H1 (cell line): ENCODE measurements around the gene ARHGEF1. TPM values are rescaled to one million over a fixed set of nuclear protein-coding genes. Genes with fewer than 3 reads are reported as not detected.

ENCODE experiments used
- CTCF ChIA-PET: fragments of 300-600 bp; sonication (Branson Sonifier 250); formaldehyde crosslinking; loops from one replicate; lab custom pipeline; 2021; ENCODE audit not compliant: partially characterized antibody; lab: Charles Lee
- POLR2A ChIA-PET: fragments of 300-600 bp; sonication (Branson Sonifier 250); formaldehyde crosslinking; loops from one replicate; lab custom pipeline; 2021; ENCODE audit warnings: inconsistent platforms; ENCODE audit not compliant: partially characterized antibody; lab: Charles Lee
- DNase-seq, 2 experiments: peaks; one replicate each; pipeline versions ENCODE4 v3.0.0 to v3.0.0-alpha.2; 2010 to 2022; ENCODE audit warnings: low spot score in 2 of 2, low read depth in 1 of 2, mixed read lengths in 1 of 2
- FAIRE-seq: peaks from 2 replicates; lab custom pipeline; 2011; peaks lifted over from hg19 to GRCh38; lab: Jason Lieb, UNC
- H2AFZ ChIP-seq: 2 replicates; pipeline ENCODE4 v1.8.1; 2012; ENCODE audit warnings: low read length, inconsistent platforms
- H2AK5ac ChIP-seq: 2 replicates; pipeline ENCODE4 v1.6.1; 2013; ENCODE audit warnings: low read depth, low read length
- H2BK120ac ChIP-seq: replicated peaks from 2 replicates; pipeline ENCODE3; 2013; ENCODE audit warnings: low read depth, low read length, inconsistent platforms
- H2BK12ac ChIP-seq: 2 replicates; pipeline ENCODE4 v1.6.1; 2013; ENCODE audit warnings: low read depth, low read length
- H2BK15ac ChIP-seq: 2 replicates; pipeline ENCODE4 v1.6.1; 2013; ENCODE audit warnings: low read length
- H2BK20ac ChIP-seq: 2 replicates; pipeline ENCODE4 v1.6.1; 2013; ENCODE audit warnings: low read length
- H2BK5ac ChIP-seq: 2 replicates; pipeline ENCODE4 v1.6.1; 2013; ENCODE audit warnings: low read depth, low read length
- H3K14ac ChIP-seq: 2 replicates; pipeline ENCODE4 v1.6.1; 2013; ENCODE audit warnings: inconsistent platforms; ENCODE audit not compliant: insufficient read length
- H3K18ac ChIP-seq: 2 replicates; pipeline ENCODE4 v1.6.1; 2013; ENCODE audit warnings: low read length; ENCODE audit errors: extremely low read depth
- H3K23ac ChIP-seq: 2 replicates; pipeline ENCODE4 v1.6.1; 2013; ENCODE audit warnings: inconsistent platforms; ENCODE audit not compliant: insufficient read length
- H3K23me2 ChIP-seq: 2 replicates; pipeline ENCODE4 v1.6.1; 2013; ENCODE audit warnings: low read depth, low read length
- H3K27ac ChIP-seq: 2 replicates; pipeline ENCODE4 v1.6.1; 2011; ENCODE audit warnings: low read depth, low read length, inconsistent platforms
- H3K27me3 ChIP-seq, 4 experiments: replicated peaks in 1 of 4; 1 replicate in 1 of 4; 2 replicates in 3 of 4; pipeline versions ENCODE4 v1.6.1 to v1.8.1; 2011 to 2013; ENCODE audit warnings: low read length in 3 of 4, mild to moderate bottlenecking in 3 of 4, inconsistent platforms in 2 of 4, mixed read lengths in 2 of 4, moderate library complexity in 1 of 4; ENCODE audit not compliant: control insufficient read depth in 3 of 4, insufficient read depth in 3 of 4; ENCODE audit errors: extremely low read depth in 1 of 4
- H3K36me3 ChIP-seq, 4 experiments: 2 replicates each; pipeline versions ENCODE4 v1.6.1 to v1.8.1; 2011 to 2013; ENCODE audit warnings: mild to moderate bottlenecking in 4 of 4, low read length in 3 of 4, moderate library complexity in 2 of 4, control low read depth in 1 of 4, inconsistent platforms in 1 of 4; ENCODE audit not compliant: insufficient read depth in 4 of 4, control insufficient read depth in 2 of 4
- H3K4ac ChIP-seq: replicated peaks from 2 replicates; pipeline ENCODE3; 2013; ENCODE audit warnings: low read length, low read depth, mixed read lengths, inconsistent platforms; ENCODE audit not compliant: insufficient read length
- H3K4me1 ChIP-seq, 4 experiments: replicated peaks in 1 of 4; 1 replicate in 1 of 4; 2 replicates in 3 of 4; pipeline versions ENCODE4 v1.6.1 to v1.8.1; 2011 to 2013; ENCODE audit warnings: low read length in 3 of 4, inconsistent platforms in 2 of 4, mixed read lengths in 1 of 4; ENCODE audit not compliant: insufficient read depth in 4 of 4, control insufficient read depth in 3 of 4
- H3K4me2 ChIP-seq, 2 experiments: 2 replicates each; pipeline versions ENCODE4 v1.6.1 to v1.8.1; 2011 to 2013; ENCODE audit warnings: low read depth in 2 of 2, low read length in 2 of 2, control low read depth in 1 of 2, inconsistent platforms in 1 of 2, mild to moderate bottlenecking in 1 of 2; ENCODE audit not compliant: insufficient read depth in 1 of 2
- H3K4me3 ChIP-seq, 4 experiments: fragments of 200-600, 300-600 bp in 1 of 4; sonication (generic), shearing (Covaris generic), sonication (Bioruptor Twin) in 1 of 4; 2 replicates each; pipeline versions ENCODE4 v1.5.1 to v1.8.1; 2011 to 2016; ENCODE audit warnings: low read length in 4 of 4, low read depth in 3 of 4, control low read depth in 2 of 4, inconsistent platforms in 2 of 4, mild to moderate bottlenecking in 2 of 4, mixed read lengths in 1 of 4, moderate library complexity in 1 of 4; ENCODE audit not compliant: insufficient read depth in 2 of 4; ENCODE audit errors: extremely low read depth in 1 of 4
- H3K56ac ChIP-seq: replicated peaks from 2 replicates; pipeline ENCODE3; 2013; ENCODE audit warnings: low read depth, mild to moderate bottlenecking, mixed read lengths, low read length, inconsistent platforms; ENCODE audit not compliant: insufficient read length
- H3K79me1 ChIP-seq: 2 replicates; pipeline ENCODE4 v1.6.1; 2013; ENCODE audit warnings: low read depth, low read length, control low read depth
- H3K79me2 ChIP-seq, 2 experiments: 2 replicates each; pipeline versions ENCODE4 v1.6.1 to v1.8.1; 2012 to 2013; ENCODE audit warnings: low read length in 2 of 2, mild to moderate bottlenecking in 2 of 2, inconsistent platforms in 1 of 2; ENCODE audit not compliant: insufficient read depth in 2 of 2, control insufficient read depth in 1 of 2
- H3K9ac ChIP-seq, 4 experiments: replicated peaks in 1 of 4; 1 replicate in 1 of 4; 2 replicates in 3 of 4; pipeline versions ENCODE4 v1.6.1 to v1.8.1; 2011 to 2013; ENCODE audit warnings: low read depth in 3 of 4, low read length in 3 of 4, control low read depth in 2 of 4, mild to moderate bottlenecking in 2 of 4, moderate library complexity in 2 of 4, inconsistent platforms in 1 of 4; ENCODE audit errors: extremely low read depth in 1 of 4
- H3K9me3 ChIP-seq, 2 experiments: 2 replicates each; pipeline versions ENCODE4 v1.6.1 to v1.8.1; 2012 to 2013; ENCODE audit warnings: mild to moderate bottlenecking in 2 of 2, moderate library complexity in 2 of 2, control low read depth in 1 of 2, inconsistent platforms in 1 of 2, low read depth in 1 of 2, low read length in 1 of 2, mixed read lengths in 1 of 2; ENCODE audit not compliant: insufficient read depth in 2 of 2
- H4K20me1 ChIP-seq, 2 experiments: replicated peaks in 1 of 2; 2 replicates each; pipeline versions ENCODE3 to v1.8.1; 2011 to 2013; ENCODE audit warnings: inconsistent platforms in 2 of 2, low read length in 2 of 2, mild to moderate bottlenecking in 1 of 2; ENCODE audit not compliant: insufficient read depth in 2 of 2, control insufficient read depth in 1 of 2
- H4K5ac ChIP-seq: 2 replicates; pipeline ENCODE4 v1.6.1; 2013; ENCODE audit warnings: low read length, low read depth, mixed read lengths, inconsistent platforms; ENCODE audit not compliant: insufficient read length
- H4K8ac ChIP-seq: 2 replicates; pipeline ENCODE4 v1.8.0; 2013; ENCODE audit warnings: mild to moderate bottlenecking, moderate library complexity, low read length, inconsistent platforms; ENCODE audit not compliant: insufficient read depth; ENCODE audit errors: extremely low read depth
- H4K91ac ChIP-seq: replicated peaks from 2 replicates; pipeline ENCODE3; 2013; ENCODE audit warnings: low read length, mixed read lengths, inconsistent platforms; ENCODE audit not compliant: insufficient read length
- CBX5 ChIP-seq: fragments of 300-800, 300-1000 bp; sonication (generic); IDR thresholded peaks from 2 replicates; pipeline ENCODE4 v1.7.1; 2016; ENCODE audit warnings: antibody characterized with exemption, low read length, low read depth
- EZH2 ChIP-seq: fragments of 200-600 bp; sonication (generic); IDR thresholded peaks from 2 replicates; pipeline ENCODE4 v1.7.1; 2012; ENCODE audit warnings: low read depth, mild to moderate bottlenecking, moderate library complexity, low read length, inconsistent platforms; ENCODE audit not compliant: severe bottlenecking
- GTF2F1 ChIP-seq: IDR thresholded peaks from 2 replicates; pipeline ENCODE4 v1.6.1; 2012; ENCODE audit warnings: low read depth, low read length, improper control_type of control experiment, borderline replicate concordance
- KDM4A ChIP-seq: IDR thresholded peaks from one replicate; pipeline ENCODE4 v1.7.1; 2012; ENCODE audit warnings: low read depth, mild to moderate bottlenecking, moderate library complexity, low read length, inconsistent platforms; ENCODE audit not compliant: severe bottlenecking
- SUZ12 ChIP-seq: fragments of 200-600 bp; sonication (generic); IDR thresholded peaks from 2 replicates; pipeline ENCODE4 v1.6.1; 2012; ENCODE audit warnings: mild to moderate bottlenecking, inconsistent platforms, low read length, moderate library complexity, mixed read lengths
- WGBS, 2 experiments: shearing (Covaris generic) in 1 of 2; methylation state at CpG; one replicate each; pipeline versions ENCODE4 v1.1.6 to v1.1.7; 2013 to 2015; ENCODE audit warnings: low lambda C conversion rate in 2 of 2, mixed read lengths in 2 of 2, inconsistent platforms in 1 of 2, low coverage in 1 of 2, missing lambda C conversion rate in 1 of 2; ENCODE audit not compliant: insufficient replicate concordance in 2 of 2, insufficient coverage in 1 of 2, insufficient read length in 1 of 2; ENCODE audit errors: extremely low coverage in 1 of 2, missing lambda C conversion rate in 1 of 2; 5-methylcytosine and 5-hydroxymethylcytosine counted together
- polyA plus RNA-seq, 7 experiments: library from polyadenylated mRNA; depleted of rRNA in 3 of 7; stranded (reverse) in 5 of 7; unstranded in 2 of 7; fragments of >200 nt in 5 of 7; fragments of 200-250 nt in 2 of 7; gene quantifications; 1 replicate in 5 of 7; 2 replicates in 1 of 7; 4 replicates in 1 of 7; pipeline versions ENCODE4 v1.2.1 to v1.2.3, GENCODE V29; 2011 to 2013; ENCODE audit warnings: missing spikeins in 2 of 7, mixed read lengths in 2 of 7
- total RNA-seq: library from RNA; stranded (reverse); fragmentation: NEBNext Ultra II Directional; extraction: Animal tissue kit (Norgen Biotek cat#: 25700); gene quantifications from 2 replicates; pipeline ENCODE4 v1.2.1, GENCODE V29; 2021

The ARHGEF1 gene
- total and polyA plus RNA-seq, 2 of the 8 experiments (the other 6 are each of a cell fraction or from before 2014, with no cell fraction given) = 23.0 to 49.0 TPM

DNA sequence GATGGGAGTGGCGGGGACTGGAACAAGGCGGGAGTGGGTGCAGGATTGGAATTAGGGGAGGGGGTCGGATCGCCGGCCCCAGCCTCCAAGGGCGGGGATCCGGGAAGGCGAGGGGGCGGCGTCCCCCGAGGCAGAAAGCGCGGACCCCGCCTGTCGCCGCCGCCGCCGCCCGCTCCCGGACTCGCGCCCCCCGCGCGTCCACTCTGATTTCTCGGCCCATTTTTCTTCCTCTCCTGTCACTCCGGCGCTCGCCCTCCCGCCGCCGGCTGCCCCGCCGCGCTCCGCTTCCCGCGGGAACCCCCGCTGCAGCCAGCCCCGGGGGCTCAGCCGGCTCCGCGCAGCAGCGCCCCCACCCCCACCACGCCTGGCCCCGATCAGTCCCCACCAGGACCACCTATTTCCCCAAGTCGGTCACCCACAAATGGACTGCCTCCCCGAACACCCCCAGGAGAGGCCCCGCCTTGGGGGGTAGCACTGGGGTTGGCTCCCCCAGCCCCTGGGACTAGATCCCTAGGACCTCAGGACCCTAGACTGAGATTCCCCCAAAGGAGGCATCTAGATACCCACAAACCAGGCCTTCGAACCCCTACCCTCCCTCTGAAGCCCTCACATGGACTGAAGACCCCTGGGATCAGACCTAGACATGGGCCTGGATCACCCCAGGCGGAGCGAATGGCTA lies 57.9 kb downstream of the ARHGEF1 start:
- 0 out of 2 replicates have a peak overlapping the region, but pooled peaks have one; percentile 50 for H2AFZ ChIP-seq
- no peak overlapping the region for H2BK15ac ChIP-seq

More for the DNA sequence above, 57.9 kb downstream of the ARHGEF1 start:
- H3K27me3 ChIP-seq = peaks cover 11 to 41% (median 37%) of the 10 kb centered on the region in 4 experiments
- no peak overlapping the region for H3K56ac ChIP-seq
- H2BK20ac ChIP-seq = no peak overlapping the region
- no peaks in the 10 kb centered on the region for H3K79me1 ChIP-seq
- H3K4me3 ChIP-seq = peak overlapping the region; percentile 46 to 88 (median 52)
- peak overlapping the region; percentile 95 for H3K18ac ChIP-seq
- POLR2A ChIA-PET = interaction anchor here (1.0 to 2.2 kb wide), 5 partner anchors 45 to 81 kb away, joined by 4 to 7 read pairs (median 6); partner anchors contain the start of gene RPS19
- no peaks in the 10 kb centered on the region for H3K79me2 ChIP-seq
- H3K27ac ChIP-seq = no peak overlapping the region
- DNase-seq = no peak
- no peak for FAIRE-seq
- H3K36me3 ChIP-seq = no peaks in the 10 kb centered on the region
- H3K14ac ChIP-seq = no peak overlapping the region
- H3K9ac ChIP-seq = no peak overlapping the region
- H3K4me1 ChIP-seq = no peaks in the 10 kb centered on the region; a peak in 2 of 7 replicates
- no peaks in the 10 kb centered on the region for H3K9me3 ChIP-seq
- no peak overlapping the region for H3K4ac ChIP-seq
- no peak overlapping the region for H4K5ac ChIP-seq
- H2BK5ac ChIP-seq = no peak overlapping the region
- 30% methylated on average over 16 of the region's 53 CpGs; no CpG with 5 or more reads in 1 of the 2 experiments for WGBS, 2 experiments
- H3K23me2 ChIP-seq = peaks cover 9% of the 10 kb centered on the region; the same call in 1 of the 2 replicates
- H3K4me2 ChIP-seq = peak overlapping the region; percentile 61 to 86
- no peak overlapping the region for H2AK5ac ChIP-seq
- no peak overlapping the region for H3K23ac ChIP-seq
- peaks cover 0 to 6% of the 10 kb centered on the region in 2 experiments for H4K20me1 ChIP-seq
- no peak overlapping the region for H2BK120ac ChIP-seq
- H2BK12ac ChIP-seq = peak overlapping the region; percentile 75; the same call in 1 of the 2 replicates
- TF ChIP-seq EZH2 = peak; percentile 33
- TF ChIP-seq GTF2F1 = no peak
- peak; percentile 50 for TF ChIP-seq KDM4A
- TF ChIP-seq SUZ12 = peak; percentile 73
- TF ChIP-seq CBX5 = no peak
- TF ChIP-seq, all 59 proteins: peak for 3
- no peak overlapping the region for H4K91ac ChIP-seq
- no peak overlapping the region; the same call in 1 of the 2 replicates for H4K8ac ChIP-seq
- CTCF ChIA-PET = interaction anchor here (0.7 to 8.0 kb wide), 5 partner anchors 10 to 172 kb away, joined by 3 to 51 read pairs (median 3); no protein-coding TSS in a partner anchor
